DMS79 treated with DMSO at 0.1 percent for 48 hours (cell line): Measurements from ENCODE around the gene RAC2.
"Not testable (repeated sequence)": the region's sequence is repeated elsewhere in the genome, so short reads cannot be mapped to it uniquely, and the experiment has no call there.

Source experiments
- DNase-seq: peaks from one replicate; lab custom pipeline; 2025; lab: John Stamatoyannopoulos, UW

Gene RAC2

DNA sequence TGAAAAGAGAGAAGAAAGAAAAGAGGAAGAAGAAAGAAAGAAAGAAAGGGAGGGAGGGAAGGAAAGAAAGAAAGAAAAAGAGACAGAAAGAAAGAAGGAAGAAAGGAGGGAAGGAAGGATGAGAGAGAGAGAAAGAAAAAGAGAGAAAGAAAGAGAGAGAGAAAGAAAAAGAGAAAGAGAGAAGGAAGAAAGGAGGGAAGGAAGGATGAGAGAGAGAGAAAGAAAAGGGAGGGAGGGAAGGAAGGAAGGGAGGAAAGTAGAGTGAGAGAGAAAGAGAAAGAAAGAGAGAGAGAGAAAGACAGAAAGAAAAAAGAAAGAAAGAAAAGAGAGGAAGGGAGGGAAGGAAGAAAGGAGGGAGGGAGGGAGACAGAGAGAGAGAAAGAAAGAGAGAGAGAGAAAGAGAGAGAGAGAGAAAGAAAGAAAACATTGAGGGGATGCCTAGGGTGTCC is 11.5 kb upstream of the RAC2 start:
- DNase-seq, result no peak

GRCh38 chr22:37254867-37255233 is 10.8 kb upstream of the RAC2 start:
- no peak for DNase-seq

- DNase-seq, result no peak
Measured at GRCh38 chr22:37254209-37254866, 10.3 kb upstream of the RAC2 start.

DNA sequence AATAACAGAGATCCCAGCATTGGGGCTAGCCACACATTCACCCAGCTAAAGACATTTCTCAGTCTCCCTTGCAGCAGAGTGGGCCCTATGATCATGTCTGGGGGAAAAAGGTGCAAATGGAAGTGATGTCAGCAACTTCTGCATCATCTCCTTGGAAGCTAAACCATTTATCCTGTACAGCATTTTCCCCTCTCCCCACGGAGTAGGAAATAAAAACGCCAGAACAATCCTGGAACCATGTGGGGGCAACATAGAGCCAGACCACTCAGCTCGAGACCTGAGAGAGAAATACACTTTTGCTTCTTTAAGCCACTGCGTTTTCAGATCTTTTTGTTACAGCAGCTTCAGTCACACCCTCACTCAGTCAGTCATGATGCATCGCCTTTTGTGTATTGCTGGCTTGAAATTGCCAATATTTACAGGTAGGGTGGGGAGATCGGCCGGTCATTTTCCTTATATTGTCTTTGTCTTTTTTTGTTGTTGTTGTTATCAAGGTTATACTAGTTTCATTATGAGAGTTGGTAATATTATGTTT is 9.1 kb upstream of the RAC2 start:
- DNase-seq, result no peak

DNA sequence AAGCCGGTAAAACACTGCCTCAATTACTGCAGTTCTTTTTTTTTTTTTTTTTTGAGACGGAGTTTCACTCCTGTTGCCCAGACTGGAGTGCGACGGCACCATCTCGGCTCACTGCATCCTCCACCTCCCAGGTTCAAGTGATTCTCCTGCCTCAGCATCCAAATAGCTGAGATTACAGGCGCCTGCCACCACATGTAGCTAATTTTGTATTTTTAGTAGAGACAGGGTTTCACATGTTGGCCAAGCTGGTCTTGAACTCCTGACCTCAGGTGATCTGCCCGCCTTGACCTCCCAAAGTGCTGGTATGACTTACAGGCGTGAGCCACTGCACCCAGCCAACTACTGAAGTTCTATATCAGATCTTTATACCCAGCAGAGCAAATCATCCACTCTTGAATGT is 7.8 kb upstream of the RAC2 start:
- DNase-seq, result not testable (repeated sequence)

DNA sequence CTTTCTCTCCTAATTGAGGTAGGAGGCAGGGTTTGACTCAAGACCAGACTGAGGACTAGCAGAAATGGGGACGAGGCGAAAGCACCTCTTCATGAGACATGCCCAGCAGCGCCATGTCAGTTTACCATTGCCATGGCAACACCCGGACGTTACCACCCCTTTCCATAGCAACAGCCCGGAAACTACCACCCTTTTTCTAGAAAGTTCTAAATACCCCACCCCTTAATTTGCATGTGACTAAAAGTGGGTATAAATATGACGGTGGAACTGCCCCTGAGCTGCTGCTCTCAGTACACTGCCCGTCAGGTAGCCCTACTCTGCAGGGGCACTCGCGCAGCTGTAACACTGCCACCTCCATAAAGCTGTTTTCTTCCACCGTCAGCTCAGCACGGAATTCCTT is 5.9 kb upstream of the RAC2 start:
- DNase-seq, result no peak

GRCh38 chr22:37248251-37248650 is 4.2 kb upstream of the RAC2 start:
- DNase-seq, result no peak

GRCh38 chr22:37245740-37246139 is 1.7 kb upstream of the RAC2 start:
- no peak for DNase-seq

DNA sequence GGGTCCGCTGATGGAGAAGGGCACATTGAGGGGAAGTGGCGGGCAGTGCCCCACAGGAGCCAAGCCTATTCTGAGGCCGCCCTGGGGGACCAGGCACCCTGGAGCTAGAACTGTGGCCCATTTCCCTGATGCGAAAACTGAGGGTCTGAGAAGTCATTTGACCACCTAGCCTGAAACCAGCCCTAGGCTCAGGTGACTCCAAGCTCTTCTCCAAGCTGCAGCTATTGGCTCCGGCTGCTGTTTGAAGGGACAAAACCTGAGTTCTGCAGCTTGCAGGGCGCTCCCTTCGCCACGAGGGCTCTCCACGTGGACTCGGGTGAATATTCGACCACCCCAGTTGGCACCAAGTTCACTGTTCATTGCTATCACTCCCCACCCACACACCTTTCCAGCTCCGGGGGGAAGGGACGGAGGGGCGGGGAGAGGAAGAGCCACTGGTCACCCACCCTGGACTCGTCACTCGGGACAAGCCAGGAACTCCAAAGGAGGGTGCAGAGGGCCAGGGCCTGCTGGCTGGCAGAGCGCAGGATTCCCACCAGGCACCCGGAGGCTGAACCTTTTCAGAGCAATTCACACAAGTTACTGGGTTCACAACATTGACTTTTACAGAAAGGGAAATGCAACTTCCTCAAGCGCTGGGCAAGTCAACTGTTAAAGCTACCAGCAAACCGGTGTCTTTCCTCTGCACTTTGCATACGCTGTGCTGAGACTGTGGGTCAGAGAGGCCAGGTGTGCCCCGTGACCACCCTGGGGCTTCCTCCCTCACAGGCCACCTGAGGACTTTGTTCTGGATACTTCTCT is 1.1 kb upstream of the RAC2 start:
- DNase-seq, result no peak

GRCh38 chr22:37243402-37244113 is 511 bp downstream of the RAC2 start:
- DNase-seq, result no peak

DNA sequence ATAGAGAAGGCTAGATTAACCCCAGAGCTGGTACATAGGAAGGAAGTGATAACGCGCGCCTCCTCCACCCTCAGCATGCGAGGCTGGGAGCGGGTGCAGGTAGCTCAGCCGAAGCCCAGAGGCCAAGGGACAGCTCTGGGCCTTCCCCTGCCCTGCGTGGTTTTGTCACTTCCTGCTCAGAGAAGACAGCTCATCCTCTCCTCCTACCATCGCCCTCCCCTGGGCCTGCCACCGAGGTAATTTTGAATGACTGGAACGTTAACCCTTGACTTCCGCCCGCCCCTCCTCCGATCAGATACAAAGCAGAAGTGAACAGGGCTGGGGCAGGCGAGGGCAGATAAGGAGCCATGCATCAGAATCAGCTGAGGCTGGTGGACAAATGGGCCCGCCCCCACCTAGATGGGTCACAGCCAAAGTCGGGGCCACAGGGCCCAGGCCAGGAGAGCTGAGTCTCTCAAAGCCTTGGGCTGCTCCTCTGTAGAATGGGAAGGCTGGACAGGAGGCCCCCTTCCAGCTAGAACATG is 1.6 kb downstream of the RAC2 start:
- no peak for DNase-seq

DNA sequence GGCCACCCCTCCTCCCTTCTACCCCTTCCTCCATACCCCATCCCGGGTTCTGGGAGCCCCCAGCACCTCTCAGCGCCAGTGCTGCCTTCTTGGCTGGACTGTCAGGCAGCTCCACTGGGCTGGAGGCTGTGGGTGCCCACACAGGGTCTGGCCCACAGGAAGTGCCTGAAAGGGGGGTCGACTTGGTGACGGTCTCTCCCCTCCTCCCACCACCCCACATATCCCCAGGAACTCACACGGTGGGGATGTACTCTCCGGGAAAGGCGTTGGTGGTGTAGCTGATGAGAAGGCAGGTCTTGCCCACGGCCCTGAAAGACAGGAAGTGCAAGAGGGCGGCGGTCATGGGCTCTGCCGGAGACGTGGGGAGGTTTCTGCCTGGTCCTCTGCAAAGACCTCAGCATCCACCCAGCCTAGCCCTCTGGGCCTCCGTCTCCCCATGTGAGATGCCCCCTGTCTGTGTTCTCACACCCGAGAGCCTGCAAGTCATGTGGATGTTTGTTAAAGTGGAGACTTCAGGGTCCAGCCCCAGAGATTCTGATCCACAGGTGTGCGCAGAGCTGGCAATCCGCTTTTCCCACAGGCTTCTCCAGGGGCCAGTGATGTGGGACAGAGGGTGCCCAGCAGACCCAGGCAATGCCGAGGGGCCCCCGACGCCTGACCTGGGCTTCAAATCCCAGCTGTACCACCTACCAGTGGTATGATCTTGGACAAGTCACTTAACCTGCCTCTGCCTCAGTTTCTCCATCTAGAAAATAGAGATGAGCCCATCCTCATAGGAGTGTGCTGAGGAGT is 2.5 kb downstream of the RAC2 start:
- no peak for DNase-seq

DNA sequence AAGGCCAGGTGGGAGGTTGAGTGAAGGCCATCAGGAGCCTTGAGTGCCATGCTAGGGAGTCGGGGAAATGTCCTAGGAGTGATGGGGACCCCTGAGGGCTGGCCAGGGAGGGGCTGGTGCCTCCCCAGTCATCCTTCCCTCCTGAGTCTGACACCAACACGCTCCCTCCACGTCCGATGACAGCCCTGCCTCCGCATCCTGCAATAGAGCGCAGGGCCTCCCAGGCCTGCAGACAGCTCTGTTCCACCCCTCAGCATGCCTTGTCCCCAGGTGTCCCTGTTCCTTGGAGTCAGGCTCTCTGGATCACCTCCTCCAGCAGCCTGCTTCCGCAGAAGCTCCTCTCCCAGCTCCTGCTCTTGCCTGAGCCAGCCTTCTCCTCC is 3.1 kb downstream of the RAC2 start:
- DNase-seq, result no peak

GRCh38 chr22:37240240-37240940 is 3.7 kb downstream of the RAC2 start:
- no peak for DNase-seq

- DNase-seq, result no peak
Measured at GRCh38 chr22:37239336-37240239, 4.5 kb downstream of the RAC2 start.

DNA sequence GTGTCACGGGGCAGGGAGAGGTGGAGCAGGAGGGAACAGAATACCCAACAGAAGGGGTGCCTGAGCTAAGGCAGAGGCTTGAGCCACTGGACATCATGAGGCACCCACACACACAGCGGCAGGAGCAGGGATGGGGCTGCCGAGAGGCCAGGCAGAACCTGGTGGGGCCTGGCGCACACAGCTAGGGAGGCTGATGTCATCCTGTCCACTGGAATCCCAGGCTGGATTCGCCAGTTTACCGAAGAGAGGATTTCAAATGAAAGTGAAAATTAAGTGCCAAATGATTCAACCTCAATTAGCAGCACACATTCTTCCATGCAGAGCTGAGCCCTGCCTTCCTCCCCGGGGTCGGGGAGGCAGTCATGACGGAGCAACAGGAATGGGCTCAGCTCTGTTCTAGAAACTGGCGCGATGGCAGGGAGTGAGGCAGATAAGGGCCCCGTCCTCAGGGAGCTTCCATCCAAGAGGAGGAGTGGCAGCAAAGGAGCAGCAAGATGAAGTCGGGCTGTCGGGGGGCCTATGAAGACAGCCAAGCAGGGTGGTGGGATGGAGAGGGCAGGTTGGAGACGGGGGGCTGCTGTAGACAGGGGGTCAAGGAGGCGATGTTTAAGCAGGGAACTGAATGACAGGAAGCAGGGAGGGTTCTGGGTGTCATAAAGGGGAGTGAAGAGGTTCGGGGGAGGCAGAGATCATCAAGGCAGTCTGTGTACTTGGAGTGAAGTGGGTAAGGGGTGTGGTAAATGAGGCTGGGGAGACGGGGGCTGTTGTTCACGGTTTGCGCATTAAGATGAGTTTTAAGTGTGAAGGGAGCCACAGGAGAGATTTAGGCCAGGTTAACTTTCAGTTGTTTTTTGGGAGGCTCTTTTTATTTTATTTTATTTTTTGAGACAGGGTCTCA is 6.4 kb downstream of the RAC2 start:
- no peak for DNase-seq

DNA sequence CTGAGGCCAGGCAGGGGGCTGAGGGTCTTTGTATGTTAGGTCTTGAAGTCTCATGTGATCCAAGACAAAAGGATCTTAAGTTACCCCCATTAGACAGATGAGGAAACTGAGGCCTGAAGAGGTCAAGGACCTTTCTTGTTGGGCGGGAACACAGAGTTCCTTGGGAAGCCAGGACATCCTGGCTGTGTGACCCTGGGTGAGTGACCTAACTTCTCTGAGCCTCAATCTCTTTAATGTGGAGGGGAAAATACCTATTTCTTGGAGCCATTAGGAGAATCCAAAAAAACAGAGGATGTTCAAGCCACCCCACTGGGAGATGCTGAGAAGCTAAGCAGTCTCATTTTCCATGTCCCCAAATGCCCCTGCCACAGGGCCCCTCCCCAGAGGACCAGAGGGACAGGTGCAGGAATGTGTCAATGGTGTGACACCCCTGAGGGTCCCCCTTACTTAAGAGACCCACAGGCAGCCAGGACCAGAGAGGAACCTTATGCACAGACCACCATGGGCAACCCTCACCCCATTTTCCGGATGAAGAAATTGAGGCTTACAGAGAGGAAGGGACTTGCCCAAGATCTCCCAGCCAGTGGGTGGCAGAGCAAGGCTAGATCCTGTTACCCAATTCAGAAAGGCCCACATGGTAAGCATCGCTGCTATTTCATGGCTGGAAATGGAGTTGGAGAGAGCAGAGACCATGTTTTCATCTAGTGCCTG is 8.0 kb downstream of the RAC2 start:
- no peak for DNase-seq
